HG02938 (cell line): ENCODE measurements around the gene ZFPM1.

Source experiments
- ATAC-seq: cut with Tn5 transposase; IDR thresholded peaks from one replicate; pipeline ENCODE4 v1.9.1; 2021; ENCODE audit warnings: mild to moderate bottlenecking, moderate library complexity; ENCODE audit not compliant: unreplicated experiment

Gene ZFPM1

DNA sequence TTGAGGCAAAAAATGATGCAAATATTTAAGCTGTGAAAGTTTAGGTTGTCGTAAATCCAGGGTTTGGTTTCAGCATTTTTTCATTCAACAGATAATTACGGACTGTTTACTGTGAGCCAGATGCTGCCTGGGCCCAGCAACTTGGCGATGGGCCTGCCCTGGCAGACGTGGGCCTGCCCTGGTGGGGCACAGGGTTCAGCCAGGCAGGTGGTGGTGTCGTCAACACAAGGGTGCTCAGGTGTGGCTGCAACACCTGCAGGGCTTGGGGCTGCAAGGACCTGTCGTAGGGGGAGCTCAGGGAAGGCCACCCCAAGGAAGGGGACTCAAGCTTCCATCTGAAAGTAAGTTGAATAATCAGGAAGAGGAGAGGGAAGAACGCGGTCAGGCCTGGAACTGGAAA lies 132.2 kb downstream of the ZFPM1 start:
- ATAC-seq = no peak

DNA sequence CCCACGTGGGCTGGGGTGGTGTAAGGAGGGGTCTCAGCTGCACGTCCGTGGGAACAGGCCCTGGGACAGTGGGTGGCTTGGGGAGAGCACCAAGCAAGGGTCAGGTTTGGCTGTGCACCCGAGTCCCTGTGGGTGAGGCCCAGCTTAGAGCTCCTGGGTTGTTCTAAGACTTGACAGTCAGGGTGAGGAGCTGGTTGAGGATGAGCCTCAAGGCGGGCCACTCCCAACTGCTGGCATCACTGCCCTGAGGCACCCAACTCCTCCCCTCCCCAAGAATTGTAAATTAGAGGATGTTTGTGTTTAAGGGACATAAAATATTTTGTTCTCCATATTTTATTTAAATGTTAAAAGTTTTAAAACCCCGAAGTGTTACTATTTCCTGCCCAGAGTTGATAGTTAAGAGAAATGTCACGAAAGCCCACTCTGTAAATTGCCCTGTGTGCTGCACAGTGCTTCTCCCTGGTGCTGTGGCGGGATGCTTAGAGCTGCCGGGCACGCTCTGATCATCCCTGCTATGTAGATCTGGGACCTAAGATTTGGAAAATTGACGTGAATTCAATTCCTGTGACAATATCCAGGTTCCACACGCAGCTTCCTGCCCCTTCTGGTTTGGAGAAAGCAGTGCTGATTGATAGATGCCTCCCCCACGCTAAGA lies 133.0 kb downstream of the ZFPM1 start:
- ATAC-seq = no peak
